GM19043 (cell line): ENCODE data around the gene PDZRN4.
"Not testable (repeated sequence)": the region's sequence is repeated elsewhere in the genome, so short reads cannot be mapped to it uniquely, and the experiment has no call there.

ENCODE experiments used
- ATAC-seq: cut with Tn5 transposase; IDR thresholded peaks from one replicate; pipeline ENCODE4 v1.9.1; 2021; ENCODE audit warnings: low read depth; ENCODE audit not compliant: unreplicated experiment

The PDZRN4 gene

GRCh38 chr12:41277946-41278267, 89.8 kb downstream of the PDZRN4 start:
- no peak for ATAC-seq

GRCh38 chr12:41280341-41281095, 92.4 kb downstream of the PDZRN4 start:
- ATAC-seq, result not testable (repeated sequence)

GRCh38 chr12:41285470-41285869, 97.3 kb downstream of the PDZRN4 start:
- ATAC-seq, result not testable (repeated sequence)

DNA sequence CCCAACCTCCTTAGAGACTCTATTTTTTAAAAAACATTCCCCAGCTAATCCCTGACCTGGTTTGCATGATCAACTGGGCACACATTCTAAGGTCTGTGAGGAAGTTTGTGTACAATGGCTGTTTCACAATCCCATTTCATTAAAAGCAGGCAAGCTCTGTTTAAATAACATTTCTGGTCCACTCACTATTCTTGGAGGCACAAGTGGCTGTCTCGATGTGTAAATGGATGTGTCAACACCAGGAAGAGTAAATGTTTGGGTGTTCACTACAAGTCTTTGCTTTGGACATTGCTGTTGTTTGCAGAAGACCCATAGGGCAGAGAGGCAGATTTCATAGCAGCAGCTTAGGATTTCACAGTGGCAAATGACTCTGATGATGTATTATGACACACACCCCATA, 98.3 kb downstream of the PDZRN4 start:
- no peak for ATAC-seq

GRCh38 chr12:41287500-41288141, 99.5 kb downstream of the PDZRN4 start:
- no peak for ATAC-seq

DNA sequence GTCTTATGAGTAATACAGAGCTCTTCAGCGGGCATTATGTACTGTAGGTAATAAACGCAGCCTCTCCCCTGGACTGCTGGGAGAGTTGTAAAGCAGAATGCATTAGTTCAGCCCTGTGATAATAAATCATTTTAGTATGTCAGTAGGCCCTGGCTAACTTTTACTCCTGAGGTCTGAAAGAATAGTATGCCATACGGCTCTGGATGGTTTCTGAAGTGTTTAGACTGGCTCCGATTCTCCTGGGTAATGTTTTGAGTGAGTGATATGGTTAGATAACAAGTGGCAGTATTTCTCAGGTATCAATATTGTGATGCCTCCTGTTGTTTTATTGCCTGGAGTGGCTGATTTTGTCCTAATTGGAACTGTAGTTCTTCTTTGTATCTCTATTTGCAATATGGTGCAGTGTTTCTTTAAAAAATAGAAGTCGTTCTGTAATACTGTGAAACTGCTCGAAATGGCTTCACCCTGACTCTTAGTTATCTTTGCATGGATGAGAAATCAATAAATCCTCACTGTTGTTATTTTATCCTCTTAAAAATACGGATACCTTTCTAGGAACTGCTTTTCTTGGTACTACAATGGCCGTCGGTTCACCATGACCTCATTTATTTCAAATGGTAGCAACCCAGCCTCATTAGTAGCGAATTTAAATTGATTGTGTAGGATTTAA, 100.2 kb downstream of the PDZRN4 start:
- no peak for ATAC-seq

DNA sequence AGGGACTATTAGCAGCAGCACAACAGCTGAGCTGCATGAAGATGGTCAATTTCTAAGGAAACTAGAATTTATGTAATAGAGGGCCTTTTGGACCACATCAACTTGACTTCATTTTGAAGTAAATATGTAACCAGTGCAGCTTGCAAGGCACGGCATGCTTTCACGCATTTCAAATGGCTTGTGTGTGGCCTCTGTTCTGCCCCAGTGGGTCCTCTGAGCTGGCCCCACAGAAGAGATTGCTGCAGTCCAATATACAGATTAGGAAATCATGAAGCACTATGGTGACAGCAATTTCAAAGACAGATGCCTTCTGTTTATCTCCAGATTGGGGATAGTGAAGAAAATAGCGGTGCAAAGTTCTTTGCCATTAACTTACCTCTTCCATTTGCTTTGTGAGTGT, 101.4 kb downstream of the PDZRN4 start:
- ATAC-seq, result no peak

GRCh38 chr12:41293011-41293410, 104.9 kb downstream of the PDZRN4 start:
- no peak for ATAC-seq

GRCh38 chr12:41293461-41293860, 105.3 kb downstream of the PDZRN4 start:
- no peak for ATAC-seq

GRCh38 chr12:41302979-41303403, 114.9 kb downstream of the PDZRN4 start:
- no peak for ATAC-seq

- ATAC-seq, result no peak
These were observed 116.4 kb downstream of the PDZRN4 start for GRCh38 chr12:41304526-41304925.

- no peak for ATAC-seq
These were observed 122.2 kb downstream of the PDZRN4 start for GRCh38 chr12:41310367-41310766.

- no peak for ATAC-seq
These were observed 123.8 kb downstream of the PDZRN4 start for GRCh38 chr12:41311883-41312282.

DNA sequence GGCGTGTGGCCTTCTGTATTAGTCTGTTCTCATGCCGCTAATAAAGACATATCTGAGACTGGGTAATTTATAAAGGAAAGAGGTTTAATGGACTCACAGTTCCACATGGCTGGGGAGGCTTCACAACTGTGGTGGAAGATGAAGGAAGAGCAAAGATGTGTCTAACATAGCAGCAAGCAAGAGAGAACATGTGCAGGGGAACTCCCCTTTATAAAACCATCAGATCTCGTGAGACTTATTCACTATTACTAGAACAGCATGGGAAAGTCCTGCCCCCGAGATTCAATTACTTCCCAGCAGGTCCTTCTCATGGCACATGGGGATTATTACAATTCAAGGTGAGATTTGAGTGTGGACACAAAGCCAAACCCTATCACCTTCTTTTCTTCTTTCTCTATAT, 124.3 kb downstream of the PDZRN4 start:
- ATAC-seq, result not testable (repeated sequence)

- no peak for ATAC-seq
These were observed 137.2 kb downstream of the PDZRN4 start for GRCh38 chr12:41325336-41325735.

DNA sequence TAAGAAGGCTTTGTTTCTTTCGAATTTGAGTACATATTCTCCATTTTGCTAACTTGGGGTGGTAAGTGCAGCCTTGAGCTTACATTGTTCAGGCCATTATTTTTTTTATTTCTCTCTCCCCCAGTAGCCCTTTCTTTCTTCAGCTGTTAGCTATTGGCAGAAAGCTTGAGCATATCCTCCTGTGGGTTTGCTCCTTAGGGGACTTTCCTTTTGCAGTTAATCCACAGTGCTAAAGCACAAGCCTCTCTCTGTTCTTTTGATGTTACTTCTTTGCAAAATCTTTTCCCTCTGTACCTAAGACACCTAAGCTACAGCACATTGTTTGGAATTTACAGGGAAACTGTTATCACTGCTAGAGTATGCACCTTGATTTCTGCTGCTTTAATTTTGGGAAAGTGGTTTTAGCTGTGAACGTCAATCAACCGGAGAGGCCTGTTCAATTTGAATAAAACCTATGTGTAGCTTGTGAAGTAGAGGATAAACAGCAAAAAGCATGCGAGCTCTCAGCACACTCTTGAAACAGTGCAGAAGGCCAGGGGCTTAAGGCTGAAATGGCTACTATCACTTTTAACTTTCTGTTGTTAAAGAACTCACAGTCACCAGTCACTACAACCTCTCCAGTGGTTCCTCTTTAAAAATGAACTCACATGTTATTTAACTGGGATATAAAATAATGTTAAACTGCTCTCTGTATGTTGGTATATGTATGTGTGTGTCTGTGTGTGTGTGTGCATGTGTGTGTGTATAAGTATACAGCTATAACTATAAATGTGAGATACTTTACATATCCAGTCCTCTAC, 139.2 kb downstream of the PDZRN4 start:
- ATAC-seq, result no peak

- no peak for ATAC-seq
These were observed 145.9 kb downstream of the PDZRN4 start for GRCh38 chr12:41333974-41334373.

- no peak for ATAC-seq
These were observed 146.3 kb downstream of the PDZRN4 start for GRCh38 chr12:41334390-41334789.

DNA sequence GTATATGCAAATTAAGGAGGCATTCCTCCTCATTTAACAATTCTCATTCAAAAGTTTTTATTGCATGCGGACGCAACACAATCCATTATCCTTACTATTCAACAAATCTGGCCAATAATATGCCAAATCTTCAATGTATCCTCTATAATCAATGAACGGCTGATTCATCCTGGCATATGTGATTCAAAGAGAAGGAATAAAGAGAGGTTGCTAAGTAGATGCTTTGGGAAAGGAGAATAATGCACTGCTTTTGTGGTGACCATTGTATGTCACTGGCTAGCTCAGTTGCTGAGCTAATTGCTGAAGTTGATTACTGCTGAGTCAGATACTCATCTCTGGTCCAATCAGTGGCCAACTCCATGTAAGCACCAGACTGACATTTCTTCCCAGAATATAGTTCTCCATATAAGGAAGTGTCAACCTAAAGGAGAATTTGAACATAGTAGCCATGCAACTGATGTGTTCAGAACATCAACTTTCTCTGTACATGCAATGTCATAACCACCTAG, 148.0 kb downstream of the PDZRN4 start:
- ATAC-seq, result no peak

- no peak for ATAC-seq
These were observed 151.7 kb downstream of the PDZRN4 start for GRCh38 chr12:41339784-41340183.
